ENCODE measurements around the gene UPB1.
A peak's percentile ranks its signal among the peaks of the same experiment; 100 is the strongest.
"Not testable (repeated sequence)": the region's sequence is repeated elsewhere in the genome, so short reads cannot be mapped to it uniquely, and the experiment has no call there.

Gene UPB1

DNA sequence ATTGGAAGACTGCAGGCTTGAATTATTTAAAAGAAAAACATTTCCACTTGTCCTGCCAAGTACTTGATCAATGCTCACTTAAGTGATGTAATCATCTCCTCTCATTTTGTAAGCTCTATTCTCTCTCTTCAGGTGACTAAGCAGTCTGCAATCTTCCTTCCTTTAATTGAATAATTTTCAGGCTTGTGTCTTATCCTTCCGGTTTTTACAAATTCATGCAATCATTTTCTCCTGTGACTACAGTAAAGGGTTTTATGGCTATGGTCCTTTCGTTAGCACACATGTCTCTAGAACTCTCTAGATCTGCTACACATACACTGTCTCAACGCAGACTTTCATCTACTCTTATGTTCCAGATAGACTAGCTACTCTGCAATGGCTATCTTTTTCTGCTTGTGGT is 12.6 kb upstream of the UPB1 start:
- DNase-seq: peak; percentile 17 to 25

- DNase-seq: no peak
Observed at GRCh38 chr22:24482998-24483397, 12.1 kb upstream of the UPB1 start.

GRCh38 chr22:24483976-24484545 is 11.1 kb upstream of the UPB1 start:
- no peak for DNase-seq

DNA sequence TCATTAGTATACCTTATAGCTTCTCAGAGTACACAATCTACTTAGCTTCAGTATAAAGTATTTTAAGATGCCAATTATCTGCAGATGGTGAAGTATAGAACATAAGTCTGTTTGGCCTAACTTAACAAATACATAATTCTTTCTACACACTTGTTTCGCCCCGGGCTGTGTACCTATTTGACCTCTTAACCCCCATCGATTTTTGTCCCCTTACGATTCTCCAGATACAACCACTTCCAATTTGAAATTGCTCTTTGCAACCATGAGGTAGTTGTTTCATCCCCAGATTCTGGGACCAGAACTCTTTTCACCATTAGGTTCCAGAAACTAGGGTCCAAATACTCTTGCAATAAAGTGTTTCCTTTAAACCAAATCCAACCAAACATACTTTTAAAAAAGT is 10.0 kb upstream of the UPB1 start:
- DNase-seq: no peak

DNA sequence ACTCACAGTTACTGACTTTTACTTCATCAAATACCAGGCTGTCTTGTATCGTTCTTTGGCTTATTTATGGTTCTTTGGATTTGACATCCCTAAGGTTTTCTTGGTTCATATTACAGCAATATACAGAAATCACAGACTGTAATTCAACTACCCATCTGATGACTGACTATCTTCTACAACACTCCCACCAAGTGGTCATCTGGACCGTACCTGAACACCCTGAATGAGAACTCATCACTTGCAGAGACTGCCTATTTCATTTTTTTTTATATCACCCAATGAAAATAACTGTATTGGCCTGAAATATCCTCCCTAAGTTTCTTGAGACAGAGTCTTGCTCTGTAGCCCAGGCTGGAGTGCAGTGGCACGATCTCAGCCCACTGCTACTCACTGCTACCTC is 9.5 kb upstream of the UPB1 start:
- no peak for DNase-seq

DNA sequence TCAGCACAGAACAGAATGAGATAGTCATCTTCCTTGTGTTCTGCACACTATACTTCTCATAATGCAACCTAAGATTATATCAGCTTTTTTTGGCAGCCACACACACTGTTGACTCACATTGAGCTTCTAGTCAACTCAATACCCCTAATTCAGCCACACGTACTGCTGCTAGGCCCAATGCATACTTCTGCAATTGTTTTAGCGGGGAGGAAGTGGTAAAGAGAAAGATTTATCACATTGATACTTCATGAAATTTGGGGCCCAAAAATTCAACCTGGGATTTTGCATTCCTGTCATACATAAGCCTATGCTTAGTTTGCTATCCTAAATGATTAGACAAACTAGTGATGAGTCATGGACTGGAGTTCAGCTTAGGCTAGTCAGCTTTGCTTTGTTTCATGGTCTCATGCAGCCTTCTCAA is 8.6 kb upstream of the UPB1 start:
- peak; percentile 70 to 77 for DNase-seq

DNA sequence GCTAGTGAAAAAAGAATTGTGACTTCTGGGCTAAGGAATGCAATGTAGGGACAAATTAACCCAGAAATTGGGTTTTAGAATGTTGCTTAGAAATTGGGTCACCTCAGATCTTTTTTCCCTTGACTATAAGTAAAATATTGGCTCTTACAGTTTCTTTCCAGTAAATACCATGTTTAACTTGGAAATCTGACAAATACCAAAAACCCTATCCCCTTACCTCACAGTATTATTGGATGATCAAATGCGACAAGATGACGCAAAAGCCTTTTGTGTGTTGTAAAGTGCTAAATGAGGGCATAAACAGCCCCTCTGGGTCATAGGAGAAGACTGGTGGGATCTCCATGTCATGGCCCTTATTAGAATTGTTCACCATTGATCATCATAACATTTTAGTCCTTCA is 6.1 kb upstream of the UPB1 start:
- no peak for DNase-seq

DNA sequence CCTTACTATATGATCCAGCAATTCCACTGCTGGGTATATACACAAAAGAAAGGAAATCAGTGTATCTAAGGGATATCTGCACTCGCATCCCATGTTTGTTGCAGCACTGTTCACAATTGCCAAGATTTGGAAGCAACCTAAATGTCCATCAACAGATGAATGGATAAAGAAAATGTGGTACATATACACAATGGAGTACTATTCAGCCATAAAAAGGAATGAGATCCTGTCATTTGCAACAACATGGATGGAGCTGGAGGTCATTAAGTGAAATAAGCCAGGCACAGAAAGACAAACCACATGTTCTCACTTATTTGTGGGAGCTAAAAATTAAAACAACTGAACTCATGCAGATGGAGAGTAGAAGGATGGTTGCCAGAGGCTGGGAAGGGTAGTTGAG is 5.7 kb upstream of the UPB1 start:
- DNase-seq: not testable (repeated sequence)

- no peak for DNase-seq
Observed at GRCh38 chr22:24492391-24492790, 2.7 kb upstream of the UPB1 start.

DNA sequence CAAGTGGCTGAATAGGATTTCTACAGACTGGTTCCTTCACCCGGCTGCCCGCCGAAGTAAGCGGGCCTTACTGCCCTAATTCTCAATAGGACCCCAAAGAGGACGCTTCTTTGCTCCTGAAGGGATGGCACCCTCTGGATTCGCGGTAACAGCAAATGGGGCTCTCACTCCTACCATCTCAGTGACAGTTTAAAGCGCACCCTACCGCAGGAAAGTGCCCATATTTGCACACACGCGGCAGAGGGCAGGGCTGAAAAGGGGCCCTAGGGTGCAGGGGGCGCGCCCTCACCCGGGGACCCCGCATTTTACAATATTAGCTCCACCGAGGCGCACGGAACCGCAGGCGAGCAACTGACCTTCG is 985 bp upstream of the UPB1 start:
- no peak for DNase-seq

GRCh38 chr22:24495365-24495675 is 188 bp downstream of the UPB1 start:
- DNase-seq: no peak

GRCh38 chr22:24496234-24496633 is 1.1 kb downstream of the UPB1 start:
- no peak for DNase-seq

GRCh38 chr22:24496661-24497060 is 1.5 kb downstream of the UPB1 start:
- DNase-seq: no peak

DNA sequence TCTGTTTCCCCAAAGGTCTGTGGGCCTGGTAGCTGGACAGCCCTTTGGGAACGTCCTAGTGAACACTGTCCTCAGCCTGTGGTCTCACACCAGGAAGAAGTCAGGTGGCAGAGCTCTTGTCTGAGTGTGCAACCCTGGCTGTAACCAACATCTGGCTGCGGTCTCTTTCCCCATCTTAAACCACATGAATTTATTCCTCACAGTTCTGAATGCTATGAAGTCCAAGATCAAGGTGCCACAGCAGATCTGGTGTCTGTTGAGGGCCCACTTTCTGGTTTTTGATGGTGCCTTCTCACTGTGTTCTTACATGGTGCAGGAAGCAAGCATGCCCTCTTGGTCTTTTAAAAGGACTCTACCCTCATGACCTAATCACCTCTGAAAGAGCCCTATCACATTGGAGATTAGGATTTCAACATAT is 2.7 kb downstream of the UPB1 start:
- no peak for DNase-seq

- DNase-seq: no peak
Observed at GRCh38 chr22:24498824-24499223, 3.7 kb downstream of the UPB1 start.

DNA sequence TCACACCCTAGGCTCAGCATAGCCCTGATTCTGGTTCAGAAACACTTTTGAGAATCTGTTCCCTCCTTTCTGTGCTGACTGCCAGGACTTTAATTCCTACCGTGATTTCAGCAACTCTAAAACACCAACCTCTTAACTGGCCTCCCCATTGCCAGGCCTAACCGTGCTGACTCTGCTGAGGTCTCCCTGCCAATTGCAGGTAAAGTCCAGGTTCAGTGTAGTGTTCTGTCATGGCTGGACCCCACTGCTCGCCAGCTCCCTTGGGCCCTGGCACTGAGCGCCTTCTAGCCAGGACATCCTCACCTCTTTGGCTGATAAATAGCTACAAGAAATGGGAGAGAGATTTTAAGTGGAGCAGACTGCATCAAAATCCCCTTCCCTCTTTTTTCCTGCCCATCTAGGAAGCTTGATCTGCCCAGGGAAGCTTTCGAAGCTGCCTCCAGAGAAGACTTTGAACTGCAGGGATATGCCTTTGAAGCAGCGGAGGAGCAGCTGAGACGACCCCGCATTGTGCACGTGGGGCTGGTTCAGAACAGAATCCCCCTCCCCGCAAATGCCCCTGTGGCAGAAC is 4.7 kb downstream of the UPB1 start:
- DNase-seq: no peak

DNA sequence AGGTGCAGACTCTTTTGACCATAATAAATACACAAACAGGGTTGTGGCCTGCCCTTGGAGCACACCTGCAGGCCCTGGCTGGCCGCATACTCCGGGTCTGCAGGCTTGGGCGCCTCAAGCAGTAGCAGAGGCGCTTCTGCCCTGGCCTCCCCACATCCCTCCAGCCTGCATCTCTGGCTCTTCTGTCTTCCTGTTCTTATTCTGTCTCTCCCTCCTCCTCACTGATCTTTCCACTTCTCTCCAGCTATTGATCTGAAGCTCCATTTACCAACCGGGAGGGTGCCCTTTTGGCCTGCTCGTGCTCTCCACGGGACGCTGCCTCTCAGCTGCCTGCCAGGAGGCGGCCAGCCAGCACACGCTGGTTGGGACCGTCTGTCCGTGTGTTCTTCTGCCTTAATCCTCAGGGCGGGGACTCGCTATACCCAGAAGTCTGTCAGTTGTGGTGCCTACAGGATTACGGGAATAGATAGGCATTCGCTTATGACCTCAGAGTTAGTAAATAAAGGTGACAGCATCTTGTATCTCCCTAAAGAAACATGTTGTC is 5.2 kb downstream of the UPB1 start:
- DNase-seq: no peak

- no peak for DNase-seq
Observed at GRCh38 chr22:24501301-24502005, 6.3 kb downstream of the UPB1 start.

DNA sequence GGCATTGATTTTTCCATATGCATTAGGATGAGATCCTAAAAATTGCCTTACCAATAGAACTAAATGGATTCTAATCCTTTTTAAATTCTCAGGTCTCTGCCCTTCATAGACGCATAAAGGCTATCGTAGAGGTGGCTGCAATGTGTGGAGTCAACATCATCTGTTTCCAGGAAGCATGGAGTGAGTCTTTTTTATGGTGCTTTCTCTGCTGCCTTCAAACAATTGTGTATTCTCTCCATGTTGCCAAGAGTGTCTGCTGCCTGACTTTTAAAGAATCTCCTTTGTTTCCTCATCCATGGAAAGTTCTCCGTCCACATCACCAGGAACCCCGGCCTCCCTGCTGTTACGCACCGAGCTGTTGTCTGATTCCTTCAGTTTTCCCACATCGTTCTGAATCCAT is 6.9 kb downstream of the UPB1 start:
- no peak for DNase-seq

- DNase-seq: no peak
Observed at GRCh38 chr22:24502541-24502940, 7.4 kb downstream of the UPB1 start.

DNA sequence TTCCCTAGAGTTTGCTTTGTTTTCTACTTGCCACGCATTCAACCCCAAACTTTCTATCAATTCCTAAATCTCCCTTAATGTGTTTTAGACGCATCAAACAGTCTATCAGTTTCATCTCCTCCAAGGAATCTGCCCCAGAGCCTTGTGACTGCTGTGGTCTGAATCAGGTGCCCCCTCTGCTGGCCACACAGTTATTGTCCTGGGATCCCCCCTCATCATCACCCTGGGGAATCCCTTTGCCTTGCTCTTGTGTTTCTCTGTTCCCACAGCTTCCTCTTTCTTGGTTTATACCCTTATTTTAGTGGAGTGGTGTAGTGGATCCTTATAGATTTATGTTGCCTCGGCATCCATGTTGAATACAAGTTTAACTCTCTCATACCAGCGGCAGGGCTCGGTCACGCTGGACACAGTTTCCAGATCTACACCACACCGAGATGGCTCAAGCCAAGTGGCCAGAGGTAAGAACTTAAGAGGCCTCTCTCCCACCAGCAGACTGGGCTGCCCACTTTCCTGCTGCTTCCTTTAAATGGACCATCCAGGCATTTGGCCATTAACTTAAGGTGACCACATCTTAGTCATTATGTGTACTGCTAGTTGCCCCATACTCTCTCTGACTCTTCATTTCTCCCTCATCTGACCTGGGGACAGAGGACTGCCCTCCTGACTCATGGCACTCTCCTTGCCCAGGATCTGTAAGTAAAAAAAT is 8.2 kb downstream of the UPB1 start:
- peak; percentile 94 to 96 for DNase-seq

GRCh38 chr22:24503843-24504338 is 8.8 kb downstream of the UPB1 start:
- peak; percentile 27 to 37 for DNase-seq

GRCh38 chr22:24504540-24504939 is 9.4 kb downstream of the UPB1 start:
- no peak for DNase-seq
